ENCODE results near the gene BMP7.

Gene BMP7

GRCh38 chr20:57178582-57179111 lies 87.8 kb downstream of the BMP7 start:
- H3K4me3 ChIP-seq (ENCODE audit: low read depth, low read length): no peak overlapping the region
- H3K4me1 ChIP-seq: no peaks in the 10 kb centered on the region
- DNase-seq: no peak
- no peaks in the 10 kb centered on the region for H3K9me3 ChIP-seq
- H3K27me3 ChIP-seq: no peaks in the 10 kb centered on the region; the same call in none of the 2 replicates
- no peak for TF ChIP-seq CTCF (IDR thresholded peaks at IDR 0.05; ENCODE audit: low read depth, low read length)
- H3K36me3 ChIP-seq: no peaks in the 10 kb centered on the region

GRCh38 chr20:57177636-57178280 lies 88.7 kb downstream of the BMP7 start:
- no peak for TF ChIP-seq CTCF (IDR thresholded peaks at IDR 0.05; ENCODE audit: low read depth, low read length)
- Histone ChIP-seq H3K27me3 (no peaks in the 10 kb centered on the region; the same call in 1 of the 2 replicates), H3K4me1 (no peaks in the 10 kb centered on the region), H3K9me3 (no peaks in the 10 kb centered on the region), H3K36me3 (no peaks in the 10 kb centered on the region), H3K4me3 (ENCODE audit: low read depth, low read length) (no peak overlapping the region)
- no peak for DNase-seq

- Histone ChIP-seq H3K27me3 (no peaks in the 10 kb centered on the region; the same call in 1 of the 2 replicates), H3K4me1 (no peaks in the 10 kb centered on the region), H3K36me3 (no peaks in the 10 kb centered on the region), H3K4me3 (ENCODE audit: low read depth, low read length) (no peak overlapping the region), H3K9me3 (no peaks in the 10 kb centered on the region)
- TF ChIP-seq CTCF (IDR thresholded peaks at IDR 0.05; ENCODE audit: low read depth, low read length): no peak
- no peak for DNase-seq
Observed at GRCh38 chr20:57176842-57177241, 89.6 kb downstream of the BMP7 start.

- no peak for TF ChIP-seq CTCF (IDR thresholded peaks at IDR 0.05; ENCODE audit: low read depth, low read length)
- Histone ChIP-seq H3K27me3 (no peaks in the 10 kb centered on the region), H3K4me1 (no peaks in the 10 kb centered on the region), H3K4me3 (ENCODE audit: low read depth, low read length) (no peak overlapping the region), H3K9me3 (no peaks in the 10 kb centered on the region), H3K36me3 (no peaks in the 10 kb centered on the region)
- DNase-seq: no peak
Observed at GRCh38 chr20:57175397-57176010, 90.9 kb downstream of the BMP7 start.

DNA sequence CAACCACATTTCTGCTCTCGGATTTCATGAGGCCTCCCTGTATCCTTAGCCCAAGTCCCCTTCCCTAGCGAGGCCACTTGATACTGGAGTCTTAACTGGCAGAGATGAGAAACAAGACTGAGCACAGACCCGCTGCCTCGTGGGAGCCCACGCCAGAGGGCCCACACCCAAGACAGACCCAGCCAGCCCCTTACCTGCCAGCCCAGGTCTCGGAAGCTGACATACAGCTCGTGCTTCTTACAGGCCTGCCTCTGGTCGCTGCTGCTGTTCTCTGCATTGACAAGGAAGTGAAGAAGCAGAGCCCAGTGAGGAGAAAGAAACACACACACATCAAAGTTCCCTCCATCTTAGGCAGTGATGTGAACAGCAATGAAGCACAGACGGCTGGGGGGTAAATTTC lies 91.7 kb downstream of the BMP7 start:
- TF ChIP-seq CTCF (IDR thresholded peaks at IDR 0.05; ENCODE audit: low read depth, low read length): no peak
- H3K4me3 ChIP-seq (ENCODE audit: low read depth, low read length): no peak overlapping the region
- no peak for DNase-seq
- H3K9me3 ChIP-seq: no peaks in the 10 kb centered on the region
- no peaks in the 10 kb centered on the region for H3K4me1 ChIP-seq
- no peaks in the 10 kb centered on the region for H3K36me3 ChIP-seq
- H3K27me3 ChIP-seq: no peaks in the 10 kb centered on the region

DNA sequence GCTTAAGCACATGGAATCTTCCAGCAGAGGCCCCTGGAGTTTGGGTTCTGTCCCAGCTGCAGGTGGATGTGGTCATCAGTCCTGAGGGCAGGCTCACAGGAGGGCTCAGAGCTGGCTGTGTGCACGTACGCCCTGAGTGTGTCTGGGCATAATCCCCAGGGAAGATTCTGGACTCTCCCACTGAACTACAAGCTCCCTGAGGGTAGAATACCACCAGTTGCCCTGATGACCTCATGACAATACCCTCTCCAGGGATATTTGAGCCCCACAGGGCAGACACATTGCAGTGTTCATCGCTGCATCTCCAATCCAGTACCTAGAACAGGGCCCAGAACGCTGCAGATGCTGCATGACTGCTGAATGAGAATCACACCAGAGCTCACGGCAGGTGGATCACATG lies 92.5 kb downstream of the BMP7 start:
- no peaks in the 10 kb centered on the region for H3K4me1 ChIP-seq
- TF ChIP-seq CTCF (IDR thresholded peaks at IDR 0.05; ENCODE audit: low read depth, low read length): no peak
- H3K4me3 ChIP-seq (ENCODE audit: low read depth, low read length): no peak overlapping the region
- DNase-seq: no peak
- no peaks in the 10 kb centered on the region for H3K27me3 ChIP-seq
- no peaks in the 10 kb centered on the region for H3K9me3 ChIP-seq
- no peaks in the 10 kb centered on the region for H3K36me3 ChIP-seq

All from BE2C (cell line).